Stimulated activated effector memory CD8-positive, alpha-beta T cell treated with anti-CD3 and anti-CD28 coated beads, Interleukin-12 subunit alpha, Interleukin-12 subunit beta, amount 100 ng/mL, for 72 hours (primary cell): ENCODE results near the gene GM2A.
"Not testable (repeated sequence)": the region's sequence is repeated elsewhere in the genome, so short reads cannot be mapped to it uniquely, and the experiment has no call there.

Source experiments
- ATAC-seq: fragments of 150-1000 bp; cut with Tn5 transposase; 2 replicates; pipeline ENCODE4 v1.10.0; 2021
- DNase-seq, 2 donors: peaks; one replicate each; pipeline ENCODE4 v3.0.0; 2021 to 2022; ENCODE audit warnings: low spot score in 2 of 2
- H3K27ac Mint-ChIP-seq: one replicate; pipeline ENCODE4 v1.8.0; 2022; ENCODE audit warnings: mild to moderate bottlenecking, mixed read lengths
- H3K36me3 Mint-ChIP-seq: one replicate; pipeline ENCODE4 v1.8.0; 2022; ENCODE audit warnings: mild to moderate bottlenecking, mixed read lengths
- H3K4me1 Mint-ChIP-seq: one replicate; pipeline ENCODE4 v1.8.0; 2022; ENCODE audit warnings: mixed read lengths
- H3K4me3 Mint-ChIP-seq: one replicate; pipeline ENCODE4 v1.8.0; 2022; ENCODE audit warnings: mild to moderate bottlenecking, mixed read lengths
- H3K9me3 Mint-ChIP-seq: one replicate; pipeline ENCODE4 v1.8.0; 2022; ENCODE audit warnings: mixed read lengths

GM2A gene

GRCh38 chr5:151222790-151223446 lies 30.1 kb upstream of the GM2A start:
- DNase-seq = peak in 1 of 2 donors; percentile 35
- Mint-ChIP-seq H3K4me3 (peak overlapping the region; percentile 76), H3K36me3 (peaks cover 21% of the 10 kb centered on the region), H3K9me3 (no peaks in the 10 kb centered on the region), H3K4me1 (peaks cover 63% of the 10 kb centered on the region), H3K27ac (peak overlapping the region; percentile 96)
- peak; percentile 88 for ATAC-seq

DNA sequence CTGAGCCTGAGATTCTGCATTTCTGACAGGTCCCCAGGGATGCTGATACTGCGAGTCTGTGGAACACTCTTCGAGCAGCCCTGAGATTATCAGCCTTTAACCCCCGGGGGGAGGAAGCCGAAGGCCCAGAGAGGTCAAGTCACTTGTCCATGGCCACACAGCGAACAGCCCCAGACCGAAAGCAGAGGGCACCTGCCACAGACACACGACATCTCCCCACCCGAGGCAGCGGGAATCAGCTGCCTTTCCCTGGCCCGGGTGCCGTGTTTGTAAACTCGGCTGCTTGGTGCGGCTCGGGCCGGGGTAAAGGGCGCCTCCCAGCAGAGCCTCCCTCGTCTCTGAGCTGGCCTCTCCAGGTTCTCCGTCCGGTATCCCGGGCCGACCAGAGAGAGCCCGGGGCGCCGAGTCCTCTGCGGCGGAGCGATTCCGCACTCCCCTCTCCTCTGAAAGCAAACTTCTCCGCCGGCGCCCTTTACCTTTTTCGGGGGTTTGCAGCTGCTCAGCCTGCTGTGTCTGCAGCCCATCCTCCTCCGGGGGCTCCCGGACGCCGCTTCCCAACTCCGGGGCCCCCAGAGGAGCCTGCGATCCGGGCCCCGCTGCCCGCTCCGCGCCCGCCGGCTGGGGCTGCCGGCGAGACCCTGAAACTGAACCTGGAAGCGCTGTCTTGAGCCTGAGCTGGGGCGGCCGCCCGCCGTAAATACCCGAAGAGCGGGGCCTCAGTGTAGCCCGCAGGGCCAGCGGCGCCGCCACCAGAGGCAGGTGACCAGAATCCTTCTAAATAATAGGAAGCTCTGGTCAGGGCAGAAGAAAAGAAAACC lies 29.3 kb upstream of the GM2A start, which contains the start of gene CCDC69:
Gene CCDC69, minus strand, starts transcription at position 646 of the 818 bp plus-strand sequence. Its CDS starts 122 bp downstream, at position 524.
- Mint-ChIP-seq H3K4me1 (peaks cover 56% of the 10 kb centered on the region), H3K36me3 (peaks cover 13% of the 10 kb centered on the region), H3K4me3 (peak within 1 kb of the TSS; percentile 76), H3K9me3 (no peaks in the 10 kb centered on the region), H3K27ac (peak within 1 kb of the TSS; percentile 96)
- ATAC-seq (peak; percentile 80), DNase-seq (peak; percentile 40 to 79)

GRCh38 chr5:151224372-151224771 lies 28.6 kb upstream of the GM2A start:
- H3K9me3 Mint-ChIP-seq = no peaks in the 10 kb centered on the region
- DNase-seq (no peak), ATAC-seq (no peak)
- peaks cover 49% of the 10 kb centered on the region for H3K4me1 Mint-ChIP-seq
- H3K36me3 Mint-ChIP-seq = peaks cover 8% of the 10 kb centered on the region
- H3K27ac Mint-ChIP-seq = peak overlapping the region; percentile 96
- H3K4me3 Mint-ChIP-seq = peak overlapping the region; percentile 76

DNA sequence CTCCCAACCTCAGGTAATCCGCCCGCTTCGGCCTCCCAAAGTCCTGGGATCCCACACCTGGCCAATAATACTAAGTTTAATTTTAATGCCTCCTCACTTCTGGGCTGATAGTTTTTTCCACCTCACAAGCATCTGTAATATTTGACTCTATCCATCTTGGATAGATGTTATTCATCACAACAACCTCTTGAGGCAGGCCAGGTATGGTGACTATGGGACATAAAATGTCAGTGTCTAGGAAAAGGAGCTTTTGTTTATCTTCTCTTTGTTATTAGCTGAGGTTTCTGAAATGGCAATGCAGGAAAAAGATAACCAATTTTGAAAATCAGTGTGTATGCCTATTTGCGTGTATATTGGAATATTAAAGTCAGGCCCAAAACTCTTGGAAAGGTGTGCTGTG lies 27.9 kb upstream of the GM2A start:
- ATAC-seq (no peak), DNase-seq (no peak)
- no peaks in the 10 kb centered on the region for H3K9me3 Mint-ChIP-seq
- H3K4me3 Mint-ChIP-seq = peak overlapping the region; percentile 76
- peaks cover 4% of the 10 kb centered on the region for H3K36me3 Mint-ChIP-seq
- H3K4me1 Mint-ChIP-seq = peaks cover 43% of the 10 kb centered on the region
- peak overlapping the region; percentile 96 for H3K27ac Mint-ChIP-seq

GRCh38 chr5:151225475-151225874 lies 27.5 kb upstream of the GM2A start:
- ATAC-seq = no peak
- Mint-ChIP-seq H3K36me3 (peaks cover under 1% of the 10 kb centered on the region), H3K4me1 (peaks cover 39% of the 10 kb centered on the region), H3K27ac (peak overlapping the region; percentile 96), H3K4me3 (no peak overlapping the region), H3K9me3 (no peaks in the 10 kb centered on the region)
- no peak for DNase-seq

DNA sequence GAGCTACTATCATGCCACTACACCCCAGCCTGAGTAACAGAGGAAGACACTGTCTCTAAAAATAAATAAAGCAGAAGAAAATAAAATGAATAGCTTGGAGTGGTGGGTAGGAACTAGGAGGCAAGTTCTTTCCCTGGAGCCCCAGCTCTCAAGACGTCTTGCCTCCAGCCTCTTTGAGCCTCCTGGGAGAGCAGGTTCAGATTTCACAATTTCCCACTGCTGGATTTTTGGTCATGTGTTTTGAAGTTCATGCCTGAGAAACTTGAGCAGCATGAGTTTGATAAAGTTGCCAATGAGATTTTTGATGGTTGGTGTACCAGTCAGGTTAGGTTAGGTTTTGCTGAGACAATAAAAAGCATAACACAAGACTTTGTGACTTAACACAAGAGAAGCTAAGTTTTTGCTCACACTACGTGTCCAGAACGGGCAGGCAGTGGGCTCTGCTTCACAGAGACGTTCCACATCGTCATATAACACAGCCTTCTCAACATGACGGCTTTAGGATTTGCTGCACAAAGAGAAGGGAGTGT lies 25.0 kb upstream of the GM2A start:
- Mint-ChIP-seq H3K9me3 (no peaks in the 10 kb centered on the region), H3K27ac (no peak overlapping the region), H3K36me3 (no peaks in the 10 kb centered on the region), H3K4me1 (peaks cover 14% of the 10 kb centered on the region), H3K4me3 (no peak overlapping the region)
- no peak for ATAC-seq
- no peak for DNase-seq

DNA sequence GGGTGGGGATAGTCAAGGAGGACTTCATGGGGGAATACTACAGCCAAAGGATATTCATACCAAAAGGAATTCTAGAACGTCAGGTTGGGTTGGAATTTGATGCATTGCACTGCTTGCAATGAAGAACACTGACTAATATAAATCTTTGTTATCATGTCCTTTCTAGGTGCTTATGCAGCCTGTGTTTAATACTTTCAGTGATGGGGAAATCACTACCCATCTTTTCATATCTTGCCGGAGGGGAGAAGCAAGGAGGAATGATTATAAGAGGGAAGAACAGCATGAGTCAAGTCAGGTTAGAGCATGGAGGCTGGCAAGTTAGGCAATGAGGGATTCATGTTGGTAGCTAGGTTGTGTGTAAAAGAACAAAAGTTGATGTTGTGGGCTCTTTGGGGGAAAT lies 24.0 kb upstream of the GM2A start:
- Mint-ChIP-seq H3K27ac (no peak overlapping the region), H3K9me3 (no peaks in the 10 kb centered on the region), H3K4me1 (peaks cover 14% of the 10 kb centered on the region), H3K36me3 (no peaks in the 10 kb centered on the region), H3K4me3 (no peak overlapping the region)
- DNase-seq (no peak), ATAC-seq (no peak)

- Mint-ChIP-seq H3K27ac (no peak overlapping the region), H3K4me3 (no peak overlapping the region), H3K9me3 (no peaks in the 10 kb centered on the region), H3K4me1 (peaks cover 16% of the 10 kb centered on the region), H3K36me3 (no peaks in the 10 kb centered on the region)
- DNase-seq (no peak), ATAC-seq (no peak)
Measured at GRCh38 chr5:151230048-151230680, 22.8 kb upstream of the GM2A start.

DNA sequence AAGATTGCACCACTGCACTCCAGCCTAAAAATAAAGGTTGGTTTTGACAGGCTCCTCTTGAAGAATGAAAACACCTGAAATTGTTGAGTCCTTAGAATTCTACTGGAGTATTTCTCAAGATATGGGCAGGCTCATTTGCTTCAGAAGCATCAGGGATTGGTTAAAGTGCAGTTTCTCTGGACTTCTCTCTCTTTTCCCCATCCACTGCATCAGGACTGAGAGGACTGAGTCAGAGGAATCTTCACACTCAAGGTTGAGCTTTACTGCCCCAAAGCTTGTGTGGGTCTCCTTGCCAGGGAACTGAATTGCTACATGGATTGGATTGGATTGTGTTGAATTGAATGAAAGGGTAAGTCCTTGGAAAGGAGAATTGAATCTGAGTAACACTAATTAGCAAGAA lies 21.6 kb upstream of the GM2A start:
- ATAC-seq = no peak
- no peaks in the 10 kb centered on the region for H3K36me3 Mint-ChIP-seq
- H3K4me1 Mint-ChIP-seq = peaks cover 17% of the 10 kb centered on the region
- no peak overlapping the region for H3K27ac Mint-ChIP-seq
- no peaks in the 10 kb centered on the region for H3K9me3 Mint-ChIP-seq
- DNase-seq = no peak
- no peak overlapping the region for H3K4me3 Mint-ChIP-seq

GRCh38 chr5:151233616-151234085 lies 19.3 kb upstream of the GM2A start:
- peaks cover 17% of the 10 kb centered on the region for H3K4me1 Mint-ChIP-seq
- no peaks in the 10 kb centered on the region for H3K9me3 Mint-ChIP-seq
- no peak for ATAC-seq
- H3K27ac Mint-ChIP-seq = no peak overlapping the region
- no peak overlapping the region for H3K4me3 Mint-ChIP-seq
- no peak for DNase-seq
- H3K36me3 Mint-ChIP-seq = no peaks in the 10 kb centered on the region

DNA sequence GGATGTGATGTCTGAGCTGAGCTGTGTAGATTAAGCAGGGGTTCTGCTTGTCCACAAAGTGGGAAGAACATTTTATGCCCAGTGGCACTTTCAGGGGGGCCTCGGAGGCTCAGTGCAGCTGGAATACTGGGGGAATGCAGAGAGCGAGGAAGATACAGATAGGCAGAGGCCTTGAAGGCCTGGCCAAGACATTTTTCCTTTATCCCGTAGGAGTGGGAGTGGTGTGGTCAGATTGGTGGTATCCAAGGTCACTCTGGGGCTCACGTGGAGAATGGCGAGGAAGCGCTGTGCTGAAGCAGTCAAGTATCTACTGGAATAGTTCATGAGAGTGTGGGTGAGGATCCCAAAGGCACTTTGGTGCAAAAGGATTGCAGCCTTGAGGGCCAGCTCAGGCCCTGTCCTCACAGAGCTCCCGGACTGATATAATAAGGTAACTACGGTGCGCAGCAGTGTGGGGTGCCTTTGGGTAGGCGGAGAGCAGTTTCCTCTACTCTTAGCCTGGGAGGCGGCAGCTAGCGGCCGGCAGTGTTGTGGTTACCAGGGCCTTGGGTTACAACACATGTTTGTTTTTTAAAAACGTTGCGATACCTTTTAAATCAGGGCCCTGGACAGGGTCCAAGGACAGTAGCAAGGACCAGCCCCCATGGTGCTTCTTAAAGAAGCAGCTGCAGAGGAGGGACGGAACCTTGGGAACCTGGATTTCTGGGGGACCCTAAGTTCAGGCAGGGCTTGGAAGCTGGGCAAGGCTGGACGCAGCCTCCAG lies 18.3 kb upstream of the GM2A start:
- Mint-ChIP-seq H3K4me3 (peak overlapping the region; percentile 5), H3K36me3 (no peaks in the 10 kb centered on the region), H3K27ac (no peak overlapping the region), H3K4me1 (peaks cover 17% of the 10 kb centered on the region), H3K9me3 (no peaks in the 10 kb centered on the region)
- ATAC-seq (peak; percentile 84), DNase-seq (no peak)

DNA sequence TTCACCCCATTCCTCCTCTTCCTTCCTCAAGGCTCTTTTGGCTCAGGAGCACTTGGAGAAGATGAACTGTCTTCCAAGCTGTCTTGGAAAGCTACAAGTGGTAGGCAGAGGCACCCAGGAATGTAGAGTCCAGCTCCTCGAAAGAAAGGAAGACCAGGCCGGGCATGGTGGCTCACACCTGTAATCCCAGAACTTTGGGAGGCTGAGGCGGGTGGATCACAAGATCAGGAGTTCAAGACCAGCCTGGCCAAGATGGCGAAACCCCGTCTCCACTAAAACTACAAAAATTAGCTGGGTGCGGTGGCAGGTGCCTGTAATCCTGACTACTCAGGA lies 17.8 kb upstream of the GM2A start:
- not testable (repeated sequence) for H3K27ac Mint-ChIP-seq, H3K36me3 Mint-ChIP-seq, H3K9me3 Mint-ChIP-seq, H3K4me3 Mint-ChIP-seq, DNase-seq, ATAC-seq
- peaks cover 17% of the 10 kb centered on the region for H3K4me1 Mint-ChIP-seq

DNA sequence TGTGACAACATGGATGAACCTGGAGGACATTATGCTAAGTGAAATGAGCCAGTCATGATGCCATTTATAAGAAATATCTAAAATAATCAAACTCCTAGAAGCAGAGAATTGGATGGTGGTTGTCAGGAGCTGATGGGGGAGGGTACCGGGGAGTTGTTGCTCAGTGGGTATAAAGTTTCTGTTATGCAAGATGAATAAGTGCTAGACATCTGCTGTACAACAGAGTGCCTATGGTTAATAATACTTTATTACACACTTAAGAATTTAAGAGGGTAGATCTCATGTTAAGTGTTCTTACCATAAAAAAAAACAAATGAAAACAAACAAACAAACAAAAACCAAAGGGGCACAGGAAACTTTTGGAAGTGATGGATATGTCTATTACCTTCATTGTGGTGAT lies 16.1 kb upstream of the GM2A start:
- no peak for ATAC-seq
- Mint-ChIP-seq H3K4me3 (no peak overlapping the region), H3K27ac (no peak overlapping the region), H3K4me1 (peaks cover 17% of the 10 kb centered on the region), H3K9me3 (no peaks in the 10 kb centered on the region), H3K36me3 (no peaks in the 10 kb centered on the region)
- DNase-seq = no peak

- no peak for DNase-seq
- no peaks in the 10 kb centered on the region for H3K36me3 Mint-ChIP-seq
- no peak for ATAC-seq
- no peak overlapping the region for H3K4me3 Mint-ChIP-seq
- no peak overlapping the region for H3K27ac Mint-ChIP-seq
- no peaks in the 10 kb centered on the region for H3K9me3 Mint-ChIP-seq
- H3K4me1 Mint-ChIP-seq = peaks cover 17% of the 10 kb centered on the region
Measured at GRCh38 chr5:151237685-151238084, 15.3 kb upstream of the GM2A start.

DNA sequence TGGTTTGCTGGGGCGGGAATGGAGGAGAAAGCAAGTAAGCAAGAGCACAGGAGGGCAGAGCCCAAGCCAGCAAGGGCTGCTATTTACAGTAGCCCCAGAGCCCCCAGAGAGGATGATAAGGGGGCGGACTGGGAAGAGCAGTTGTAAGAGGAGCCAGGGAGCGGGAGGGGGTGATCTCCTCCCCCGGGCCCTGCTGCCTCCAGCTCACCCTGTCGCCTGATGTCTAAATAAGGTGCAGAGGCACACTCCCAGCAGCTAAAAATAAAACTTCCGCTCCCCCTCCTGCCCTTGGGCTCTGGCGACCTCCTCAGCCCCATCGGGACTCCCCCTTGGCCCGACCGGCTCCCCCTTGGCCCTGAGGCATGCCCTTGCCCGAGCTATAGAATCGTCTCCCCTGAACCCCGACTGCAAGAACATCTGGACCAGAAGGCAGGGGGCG lies 14.7 kb upstream of the GM2A start:
- Mint-ChIP-seq H3K4me1 (peaks cover 19% of the 10 kb centered on the region), H3K4me3 (peak overlapping the region; percentile 26), H3K9me3 (no peaks in the 10 kb centered on the region), H3K27ac (no peak overlapping the region), H3K36me3 (no peaks in the 10 kb centered on the region)
- DNase-seq (no peak), ATAC-seq (no peak)
